H9 (cell line): ENCODE data around the gene CROCC. TPM values are rescaled to one million over a fixed set of nuclear protein-coding genes. Genes with fewer than 3 reads are reported as not detected.
"Not testable (repeated sequence)": the region's sequence is repeated elsewhere in the genome, so short reads cannot be mapped to it uniquely, and the experiment has no call there.

ENCODE experiments used
- DNase-seq: peaks from one replicate; pipeline ENCODE4 v3.0.0-alpha.2; 2017
- H2AFZ ChIP-seq: one replicate; pipeline ENCODE4 v1.6.1; 2013; ENCODE audit warnings: mild to moderate bottlenecking, low read length, control low read depth, moderate library complexity
- H2AK5ac ChIP-seq: 2 replicates; pipeline ENCODE4 v1.6.1; 2013; ENCODE audit warnings: low read length, control low read depth, mixed read lengths; ENCODE audit not compliant: insufficient read length
- H2BK120ac ChIP-seq: one replicate; pipeline ENCODE4 v1.6.1; 2013; ENCODE audit warnings: low read depth, mild to moderate bottlenecking, low read length, control low read depth, inconsistent platforms; ENCODE audit not compliant: poor library complexity, severe bottlenecking
- H2BK12ac ChIP-seq: 2 replicates; pipeline ENCODE4 v1.6.1; 2013; ENCODE audit warnings: low read length, control low read depth, mixed read lengths, low read depth; ENCODE audit not compliant: insufficient read length
- H2BK15ac ChIP-seq: 2 replicates; pipeline ENCODE4 v1.6.1; 2013; ENCODE audit warnings: low read depth, low read length, control low read depth
- H2BK20ac ChIP-seq: one replicate; pipeline ENCODE4 v1.6.1; 2013; ENCODE audit warnings: low read depth, mild to moderate bottlenecking, low read length, control low read depth, inconsistent platforms; ENCODE audit not compliant: poor library complexity, severe bottlenecking
- H2BK5ac ChIP-seq: 2 replicates; pipeline ENCODE4 v1.6.1; 2013; ENCODE audit warnings: low read length, control low read depth, mixed read lengths; ENCODE audit not compliant: insufficient read length
- H3K14ac ChIP-seq: 2 replicates; pipeline ENCODE4 v1.6.1; 2013; ENCODE audit warnings: low read length, control low read depth; ENCODE audit not compliant: insufficient read depth
- H3K18ac ChIP-seq: 2 replicates; pipeline ENCODE4 v1.6.1; 2013; ENCODE audit warnings: low read depth, mild to moderate bottlenecking, mixed read lengths, low read length, control low read depth; ENCODE audit not compliant: insufficient read length
- H3K23ac ChIP-seq: 2 replicates; pipeline ENCODE4 v1.6.1; 2013; ENCODE audit warnings: low read length, control low read depth, mixed read lengths, low read depth; ENCODE audit not compliant: insufficient read length
- H3K23me2 ChIP-seq: 2 replicates; pipeline ENCODE4 v1.6.1; 2013; ENCODE audit warnings: low read depth, mild to moderate bottlenecking, mixed read lengths, low read length, control low read depth; ENCODE audit not compliant: insufficient read length, poor library complexity, severe bottlenecking
- H3K27ac ChIP-seq: 2 replicates; pipeline ENCODE4 v1.5.1; 2013; ENCODE audit warnings: low read length, control low read depth, mixed read lengths, low read depth; ENCODE audit not compliant: insufficient read length
- H3K27me3 ChIP-seq: 2 replicates; pipeline ENCODE4 v1.6.1; 2013; ENCODE audit warnings: low read length, control low read depth, inconsistent platforms; ENCODE audit not compliant: insufficient read depth
- H3K4ac ChIP-seq: 2 replicates; pipeline ENCODE4 v1.6.1; 2013; ENCODE audit warnings: low read depth, mild to moderate bottlenecking, control low read depth, inconsistent platforms, low read length, moderate library complexity
- H3K4me1 ChIP-seq: 2 replicates; pipeline ENCODE4 v1.6.1; 2013; ENCODE audit warnings: low read length, control low read depth, inconsistent platforms; ENCODE audit not compliant: insufficient read depth
- H3K4me2 ChIP-seq: 2 replicates; pipeline ENCODE4 v1.6.1; 2013; ENCODE audit warnings: low read length, control low read depth, mixed read lengths; ENCODE audit not compliant: insufficient read length, insufficient read depth
- H3K56ac ChIP-seq: 2 replicates; pipeline ENCODE4 v1.6.1; 2013; ENCODE audit warnings: low read depth, mild to moderate bottlenecking, mixed read lengths, low read length, control low read depth; ENCODE audit not compliant: insufficient read length
- H3K79me1 ChIP-seq: 2 replicates; pipeline ENCODE4 v1.6.1; 2013; ENCODE audit warnings: low read depth, mild to moderate bottlenecking, moderate library complexity, low read length, control low read depth, inconsistent platforms; ENCODE audit not compliant: insufficient read depth, poor library complexity, severe bottlenecking
- H3K79me2 ChIP-seq: 2 replicates; pipeline ENCODE4 v1.6.1; 2013; ENCODE audit warnings: low read length, control low read depth, inconsistent platforms; ENCODE audit not compliant: insufficient read depth
- H3K9ac ChIP-seq: 2 replicates; pipeline ENCODE4 v1.6.1; 2013; ENCODE audit warnings: low read length, control low read depth, mixed read lengths; ENCODE audit not compliant: insufficient read length; ENCODE audit errors: extremely low read depth
- H3K9me3 ChIP-seq: one replicate; pipeline ENCODE4 v1.6.1; 2013; ENCODE audit warnings: low read depth, low read length, inconsistent platforms; ENCODE audit not compliant: control insufficient read depth
- H3T11ph ChIP-seq: one replicate; pipeline ENCODE4 v1.6.1; 2013; ENCODE audit warnings: mild to moderate bottlenecking, low read length, control low read depth, inconsistent platforms
- H4K20me1 ChIP-seq: one replicate; pipeline ENCODE4 v1.6.1; 2013; ENCODE audit not compliant: control insufficient read depth, insufficient read length, insufficient read depth
- H4K5ac ChIP-seq: 2 replicates; pipeline ENCODE4 v1.6.1; 2013; ENCODE audit warnings: low read depth, mild to moderate bottlenecking, mixed read lengths, low read length, control low read depth; ENCODE audit not compliant: insufficient read length
- H4K8ac ChIP-seq: replicated peaks from 2 replicates; pipeline ENCODE4 v1.6.1; 2013; ENCODE audit warnings: low read length, control low read depth, mixed read lengths, low read depth; ENCODE audit not compliant: insufficient read length
- H4K91ac ChIP-seq: 2 replicates; pipeline ENCODE4 v1.6.1; 2013; ENCODE audit warnings: low read depth, mild to moderate bottlenecking, moderate library complexity, mixed read lengths, low read length, control low read depth; ENCODE audit not compliant: insufficient read length
- H3K27ac Mint-ChIP-seq, 3 experiments: 2 replicates in 2 of 3; 3 replicates in 1 of 3; pipeline ENCODE4 v1.8.0; 2020 to 2021; ENCODE audit warnings: mixed read lengths in 3 of 3, mild to moderate bottlenecking in 1 of 3, moderate library complexity in 1 of 3
- H3K27me3 Mint-ChIP-seq: 2 replicates; pipeline ENCODE4 v1.8.0; 2021; ENCODE audit warnings: low read depth, mild to moderate bottlenecking, moderate library complexity, mixed read lengths
- H3K36me3 Mint-ChIP-seq, 3 experiments: 2 replicates in 2 of 3; 3 replicates in 1 of 3; pipeline ENCODE4 v1.8.0; 2020 to 2021; ENCODE audit warnings: low read depth in 3 of 3, mixed read lengths in 3 of 3; ENCODE audit not compliant: insufficient read depth in 1 of 3
- H3K4me1 Mint-ChIP-seq, 2 experiments: 2 replicates each; pipeline ENCODE4 v1.8.0; 2020; ENCODE audit warnings: mixed read lengths in 2 of 2
- H3K4me3 Mint-ChIP-seq, 2 experiments: 2 replicates in 1 of 2; 3 replicates in 1 of 2; pipeline ENCODE4 v1.8.0; 2020 to 2021; ENCODE audit warnings: mild to moderate bottlenecking in 2 of 2, mixed read lengths in 2 of 2, moderate library complexity in 1 of 2
- H3K9me3 Mint-ChIP-seq, 2 experiments: 2 replicates in 1 of 2; 3 replicates in 1 of 2; pipeline ENCODE4 v1.8.0; 2020; ENCODE audit warnings: mild to moderate bottlenecking in 2 of 2, mixed read lengths in 2 of 2, moderate library complexity in 1 of 2
- WGBS: extraction: QIAGEN DNeasy Blood & Tissue Kit; methylation state at CpG from one replicate; pipeline ENCODE4 v1.1.7; 2013; ENCODE audit warnings: missing lambda C conversion rate, low lambda C conversion rate, mixed read lengths; ENCODE audit not compliant: insufficient read length; ENCODE audit errors: extremely low coverage; 5-methylcytosine and 5-hydroxymethylcytosine counted together
- total RNA-seq: library from RNA; stranded (reverse); gene quantifications from 2 replicates; pipeline ENCODE4 v1.2.1, GENCODE V29; 2021

CROCC gene
- total RNA-seq, 1 experiment from 2014 or later = 40.7 TPM

- no CpG with 5 or more reads among the region's 18 CpGs for WGBS
- not testable (repeated sequence) for H3K23me2 ChIP-seq, H3K18ac ChIP-seq, H2AK5ac ChIP-seq, H3T11ph ChIP-seq, H2BK12ac ChIP-seq, H3K4me2 ChIP-seq, H4K91ac ChIP-seq, H3K9me3 Mint-ChIP-seq, H4K5ac ChIP-seq, H2BK5ac ChIP-seq, H3K9me3 ChIP-seq, DNase-seq, H3K27me3 Mint-ChIP-seq, H2AFZ ChIP-seq, H3K27ac Mint-ChIP-seq, H4K8ac ChIP-seq, H3K9ac ChIP-seq, H3K4me1 ChIP-seq, H4K20me1 ChIP-seq, H3K27ac ChIP-seq, H2BK20ac ChIP-seq, H2BK120ac ChIP-seq, H2BK15ac ChIP-seq, H3K23ac ChIP-seq, H3K79me2 ChIP-seq, H3K79me1 ChIP-seq, H3K56ac ChIP-seq, H3K14ac ChIP-seq, H3K27me3 ChIP-seq, H3K4me3 Mint-ChIP-seq, H3K4ac ChIP-seq
- Mint-ChIP-seq H3K4me1 (peaks cover 9 to 18% of the 10 kb centered on the region in 2 experiments), H3K36me3 (peaks cover 22 to 41% (median 37%) of the 10 kb centered on the region in 3 experiments)
These were observed 9.6 kb downstream of the CROCC start for GRCh38 chr1:16931206-16931934.

DNA sequence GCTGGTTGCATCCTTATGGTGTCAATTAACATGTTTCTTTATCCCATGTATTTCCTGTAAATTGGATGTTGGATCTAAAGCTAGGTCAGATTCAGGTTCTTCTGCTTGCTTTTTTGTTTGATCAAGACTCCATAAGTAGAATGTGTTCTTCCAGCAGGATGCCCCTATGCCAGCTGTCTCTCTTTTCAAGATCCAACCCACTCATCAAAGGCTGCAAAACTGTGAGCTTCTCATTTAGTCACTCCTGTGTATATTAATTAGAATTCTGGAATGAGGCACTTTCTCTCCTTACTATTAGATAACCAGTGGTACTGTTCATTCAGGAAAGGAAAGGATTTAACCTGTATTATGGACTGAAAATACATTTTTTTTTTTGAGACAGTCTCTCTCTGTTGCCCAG is 12.2 kb downstream of the CROCC start:
- H2AK5ac ChIP-seq, H3K27me3 ChIP-seq, H3K27ac ChIP-seq, H3K79me1 ChIP-seq, H2BK20ac ChIP-seq, H3K27ac Mint-ChIP-seq, H2BK120ac ChIP-seq, H3K23ac ChIP-seq, H3K4me1 ChIP-seq, H2BK12ac ChIP-seq, H3K79me2 ChIP-seq, H4K91ac ChIP-seq, DNase-seq, H3K23me2 ChIP-seq, H2BK15ac ChIP-seq, H3K56ac ChIP-seq, H3K4me2 ChIP-seq, H3K9me3 ChIP-seq, H2BK5ac ChIP-seq, H3T11ph ChIP-seq, H3K4ac ChIP-seq, H3K9ac ChIP-seq, H3K9me3 Mint-ChIP-seq, H4K20me1 ChIP-seq, H3K18ac ChIP-seq, H3K4me3 Mint-ChIP-seq, H3K14ac ChIP-seq, H2AFZ ChIP-seq, H4K5ac ChIP-seq, H3K27me3 Mint-ChIP-seq, H4K8ac ChIP-seq: not testable (repeated sequence)
- H3K4me1 Mint-ChIP-seq = peaks cover 7 to 13% of the 10 kb centered on the region in 2 experiments
- peaks cover 25 to 51% (median 45%) of the 10 kb centered on the region in 3 experiments for H3K36me3 Mint-ChIP-seq
